PC-3 (cell line): Measurements from ENCODE around the gene TPGS1.

ENCODE experiments used
- EZH2 ChIP-seq: fragments of 300-600 bp; sonication (generic); IDR thresholded peaks from one replicate; pipeline ENCODE4 v1.6.1; 2017; ENCODE audit warnings: antibody characterized with exemption, mild to moderate bottlenecking, low read length; ENCODE audit not compliant: unreplicated experiment
- TF ChIP-seq, protein P1 (sequence below): fragments of 300-600 bp; sonication (generic); conservative IDR thresholded peaks from 2 replicates; pipeline ENCODE4 v1.5.1; 2017; ENCODE audit warnings: antibody characterized with exemption, low read depth, mild to moderate bottlenecking, low read length

GRCh38 chr19:488505-489417, 18.5 kb upstream of the TPGS1 start:
- TF ChIP-seq, protein P1, sequence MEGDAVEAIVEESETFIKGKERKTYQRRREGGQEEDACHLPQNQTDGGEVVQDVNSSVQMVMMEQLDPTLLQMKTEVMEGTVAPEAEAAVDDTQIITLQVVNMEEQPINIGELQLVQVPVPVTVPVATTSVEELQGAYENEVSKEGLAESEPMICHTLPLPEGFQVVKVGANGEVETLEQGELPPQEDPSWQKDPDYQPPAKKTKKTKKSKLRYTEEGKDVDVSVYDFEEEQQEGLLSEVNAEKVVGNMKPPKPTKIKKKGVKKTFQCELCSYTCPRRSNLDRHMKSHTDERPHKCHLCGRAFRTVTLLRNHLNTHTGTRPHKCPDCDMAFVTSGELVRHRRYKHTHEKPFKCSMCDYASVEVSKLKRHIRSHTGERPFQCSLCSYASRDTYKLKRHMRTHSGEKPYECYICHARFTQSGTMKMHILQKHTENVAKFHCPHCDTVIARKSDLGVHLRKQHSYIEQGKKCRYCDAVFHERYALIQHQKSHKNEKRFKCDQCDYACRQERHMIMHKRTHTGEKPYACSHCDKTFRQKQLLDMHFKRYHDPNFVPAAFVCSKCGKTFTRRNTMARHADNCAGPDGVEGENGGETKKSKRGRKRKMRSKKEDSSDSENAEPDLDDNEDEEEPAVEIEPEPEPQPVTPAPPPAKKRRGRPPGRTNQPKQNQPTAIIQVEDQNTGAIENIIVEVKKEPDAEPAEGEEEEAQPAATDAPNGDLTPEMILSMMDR, result no peak
- no peak for TF ChIP-seq EZH2
